Osteocyte (in vitro differentiated cells): Measurements from ENCODE around the gene CTRB2. TPM values are rescaled to one million over a fixed set of nuclear protein-coding genes. Genes with fewer than 3 reads are reported as not detected.
"Not testable (repeated sequence)": the region's sequence is repeated elsewhere in the genome, so short reads cannot be mapped to it uniquely, and the experiment has no call there.

Experiments
- DNase-seq: peaks from one replicate; pipeline ENCODE4 v3.0.0; 2021; ENCODE audit warnings: mixed read lengths; ENCODE audit not compliant: unreplicated experiment; ENCODE audit errors: extremely low spot score
- H3K27ac Mint-ChIP-seq: one replicate; pipeline ENCODE4 v1.8.0; 2021; ENCODE audit warnings: mild to moderate bottlenecking, mixed read lengths; ENCODE audit not compliant: unreplicated experiment
- H3K27me3 Mint-ChIP-seq: one replicate; pipeline ENCODE4 v1.8.0; 2021; ENCODE audit warnings: mixed read lengths; ENCODE audit not compliant: unreplicated experiment
- H3K36me3 Mint-ChIP-seq: one replicate; pipeline ENCODE4 v1.8.0; 2021; ENCODE audit warnings: mixed read lengths; ENCODE audit not compliant: unreplicated experiment
- H3K4me1 Mint-ChIP-seq: one replicate; pipeline ENCODE4 v1.8.0; 2021; ENCODE audit warnings: mixed read lengths; ENCODE audit not compliant: unreplicated experiment
- H3K4me3 Mint-ChIP-seq: one replicate; pipeline ENCODE4 v1.8.0; 2021; ENCODE audit warnings: mild to moderate bottlenecking, moderate library complexity, mixed read lengths; ENCODE audit not compliant: unreplicated experiment
- H3K9me3 Mint-ChIP-seq: one replicate; pipeline ENCODE4 v1.8.0; 2021; ENCODE audit warnings: mixed read lengths; ENCODE audit not compliant: unreplicated experiment
- total RNA-seq: library from RNA; stranded (reverse); gene quantifications from 2 replicates; pipeline ENCODE4 v1.2.1, GENCODE V29; 2021
- TF ChIP-seq, protein P1 (sequence below): fragments of 200-600 bp; sonication (generic); IDR thresholded peaks from 2 replicates; pipeline ENCODE4 v1.5.0; 2021; ENCODE audit warnings: antibody characterized with exemption, mild to moderate bottlenecking, moderate library complexity

Gene CTRB2
- total RNA-seq, 1 donor from 2014 or later, result not detected

DNA sequence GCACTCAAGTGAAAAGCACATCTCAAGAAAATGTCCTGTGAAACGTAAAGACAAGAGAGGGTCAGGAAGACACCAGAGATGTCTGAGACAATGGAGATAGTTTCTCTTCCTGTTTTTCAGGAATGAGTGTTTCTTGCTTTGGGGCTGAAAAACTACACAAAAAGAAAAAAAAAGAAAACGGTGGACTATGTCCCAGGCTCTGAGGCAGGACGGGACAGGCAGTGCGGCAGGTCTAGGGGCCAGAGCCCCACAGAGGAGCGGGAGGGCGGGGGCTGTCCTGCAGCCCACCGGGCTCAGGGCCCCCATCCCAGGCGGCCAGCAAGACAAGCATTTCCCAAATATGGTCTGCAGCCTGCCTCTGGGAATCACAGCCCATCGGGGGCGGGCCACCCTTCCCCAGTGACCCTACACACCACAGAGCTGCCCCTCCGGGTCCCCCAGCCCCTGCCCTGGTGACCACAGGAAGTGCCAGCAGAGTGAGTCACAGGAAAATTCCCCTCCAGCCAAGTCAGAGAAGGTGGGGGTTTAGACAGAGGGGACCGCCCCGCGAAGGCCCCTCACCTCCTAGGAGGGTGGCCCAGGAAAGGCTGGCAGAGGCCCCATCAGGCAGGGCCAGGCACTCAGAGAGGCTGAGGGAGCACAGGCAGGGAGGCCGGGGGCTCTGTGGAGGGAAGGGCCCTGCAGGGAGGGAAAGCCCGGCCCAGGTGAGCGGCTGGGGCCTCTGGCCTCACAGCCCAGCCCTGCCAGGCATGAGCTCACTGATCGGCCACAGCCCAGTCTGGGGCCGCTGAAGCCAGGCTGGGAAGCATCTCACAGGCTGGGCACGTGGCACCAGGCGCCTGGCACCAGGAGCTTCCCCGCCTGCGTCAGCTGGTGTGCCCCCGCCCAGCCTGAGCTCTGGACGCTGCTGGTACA, 38.1 kb upstream of the CTRB2 start:
- Mint-ChIP-seq H3K4me1 (peaks cover 93% of the 10 kb centered on the region), H3K27ac (peak overlapping the region; percentile 98), H3K4me3 (peak overlapping the region; percentile 65), H3K27me3 (no peaks in the 10 kb centered on the region), H3K36me3 (peaks cover 15% of the 10 kb centered on the region), H3K9me3 (no peaks in the 10 kb centered on the region)
- DNase-seq, result peak; percentile 97
- TF ChIP-seq, protein P1, sequence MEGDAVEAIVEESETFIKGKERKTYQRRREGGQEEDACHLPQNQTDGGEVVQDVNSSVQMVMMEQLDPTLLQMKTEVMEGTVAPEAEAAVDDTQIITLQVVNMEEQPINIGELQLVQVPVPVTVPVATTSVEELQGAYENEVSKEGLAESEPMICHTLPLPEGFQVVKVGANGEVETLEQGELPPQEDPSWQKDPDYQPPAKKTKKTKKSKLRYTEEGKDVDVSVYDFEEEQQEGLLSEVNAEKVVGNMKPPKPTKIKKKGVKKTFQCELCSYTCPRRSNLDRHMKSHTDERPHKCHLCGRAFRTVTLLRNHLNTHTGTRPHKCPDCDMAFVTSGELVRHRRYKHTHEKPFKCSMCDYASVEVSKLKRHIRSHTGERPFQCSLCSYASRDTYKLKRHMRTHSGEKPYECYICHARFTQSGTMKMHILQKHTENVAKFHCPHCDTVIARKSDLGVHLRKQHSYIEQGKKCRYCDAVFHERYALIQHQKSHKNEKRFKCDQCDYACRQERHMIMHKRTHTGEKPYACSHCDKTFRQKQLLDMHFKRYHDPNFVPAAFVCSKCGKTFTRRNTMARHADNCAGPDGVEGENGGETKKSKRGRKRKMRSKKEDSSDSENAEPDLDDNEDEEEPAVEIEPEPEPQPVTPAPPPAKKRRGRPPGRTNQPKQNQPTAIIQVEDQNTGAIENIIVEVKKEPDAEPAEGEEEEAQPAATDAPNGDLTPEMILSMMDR, result no peak

DNA sequence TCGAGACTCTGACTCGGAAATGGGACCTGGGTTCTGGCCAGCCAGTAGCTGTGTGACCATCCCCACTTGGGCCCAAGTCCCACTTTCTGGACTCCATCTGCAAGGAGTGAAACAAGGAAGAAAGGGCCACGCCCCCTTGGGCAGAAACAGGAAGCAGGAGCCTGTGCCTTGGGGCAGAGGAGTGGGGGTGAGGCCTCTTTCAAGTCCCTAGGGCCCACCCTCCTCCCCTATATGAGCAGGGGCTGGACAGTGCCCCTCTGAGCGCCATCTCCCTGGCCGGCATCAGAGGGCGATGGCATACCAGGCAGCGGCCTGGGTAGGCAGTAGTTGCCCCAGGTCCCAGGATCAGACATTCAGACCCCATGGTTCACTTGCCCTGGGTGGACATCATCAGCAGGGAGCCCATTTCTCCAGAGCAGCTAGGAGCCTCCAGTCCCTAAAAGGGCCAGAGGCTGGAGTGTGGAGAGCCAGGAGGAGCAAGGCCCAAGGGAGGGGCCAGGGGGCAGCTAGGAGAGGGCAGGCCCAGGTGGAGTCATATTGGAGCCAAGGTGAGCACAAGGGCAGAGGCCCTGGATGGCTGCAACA, 37.4 kb upstream of the CTRB2 start:
- TF ChIP-seq, protein P1, result peak; percentile 27
- peak overlapping the region; percentile 65 for H3K4me3 Mint-ChIP-seq
- peaks cover 19% of the 10 kb centered on the region for H3K36me3 Mint-ChIP-seq
- H3K27ac Mint-ChIP-seq, result peak overlapping the region; percentile 98
- peaks cover 90% of the 10 kb centered on the region for H3K4me1 Mint-ChIP-seq
- DNase-seq, result no peak
- no peaks in the 10 kb centered on the region for H3K27me3 Mint-ChIP-seq
- H3K9me3 Mint-ChIP-seq, result no peaks in the 10 kb centered on the region

DNA sequence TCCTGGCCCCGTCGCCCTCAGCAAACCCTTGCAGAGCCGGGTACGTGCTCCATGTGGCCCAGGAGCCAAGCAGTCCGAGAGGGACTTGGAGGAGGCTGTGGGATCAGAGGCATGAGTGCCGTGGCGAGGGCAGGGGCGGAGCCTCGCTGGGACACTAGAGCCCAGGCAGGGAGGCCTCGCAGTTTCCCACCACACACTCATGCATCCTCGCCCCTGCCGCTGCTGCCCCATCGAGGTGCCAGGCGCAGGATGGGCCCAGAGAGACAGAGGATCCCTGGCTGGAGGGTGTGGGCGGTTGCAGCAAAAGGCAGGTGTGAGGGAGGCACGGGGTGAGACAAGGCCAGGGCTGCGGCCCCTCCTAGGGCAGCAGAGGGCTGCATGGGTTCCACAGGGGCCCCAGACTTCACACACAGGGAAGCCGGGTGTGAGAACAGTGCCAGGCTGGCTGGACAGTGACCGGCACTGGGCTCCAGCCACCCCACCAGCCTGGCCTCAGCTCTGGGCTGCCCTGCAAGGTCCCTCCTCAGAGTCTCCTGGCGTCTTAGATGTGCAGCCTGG, 36.8 kb upstream of the CTRB2 start:
- H3K4me1 Mint-ChIP-seq, result peaks cover 90% of the 10 kb centered on the region
- DNase-seq, result no peak
- TF ChIP-seq, protein P1, result no peak
- H3K27me3 Mint-ChIP-seq, result no peaks in the 10 kb centered on the region
- H3K9me3 Mint-ChIP-seq, result no peaks in the 10 kb centered on the region
- H3K27ac Mint-ChIP-seq, result peak overlapping the region; percentile 98
- peak overlapping the region; percentile 65 for H3K4me3 Mint-ChIP-seq
- peaks cover 19% of the 10 kb centered on the region for H3K36me3 Mint-ChIP-seq

GRCh38 chr16:75242436-75243078, 35.6 kb upstream of the CTRB2 start:
- H3K4me1 Mint-ChIP-seq, result peaks cover 85% of the 10 kb centered on the region
- not testable (repeated sequence) for H3K4me3 Mint-ChIP-seq, H3K9me3 Mint-ChIP-seq, H3K27me3 Mint-ChIP-seq, DNase-seq
- H3K27ac Mint-ChIP-seq, result peak overlapping the region; percentile 98
- H3K36me3 Mint-ChIP-seq, result peaks cover 19% of the 10 kb centered on the region

DNA sequence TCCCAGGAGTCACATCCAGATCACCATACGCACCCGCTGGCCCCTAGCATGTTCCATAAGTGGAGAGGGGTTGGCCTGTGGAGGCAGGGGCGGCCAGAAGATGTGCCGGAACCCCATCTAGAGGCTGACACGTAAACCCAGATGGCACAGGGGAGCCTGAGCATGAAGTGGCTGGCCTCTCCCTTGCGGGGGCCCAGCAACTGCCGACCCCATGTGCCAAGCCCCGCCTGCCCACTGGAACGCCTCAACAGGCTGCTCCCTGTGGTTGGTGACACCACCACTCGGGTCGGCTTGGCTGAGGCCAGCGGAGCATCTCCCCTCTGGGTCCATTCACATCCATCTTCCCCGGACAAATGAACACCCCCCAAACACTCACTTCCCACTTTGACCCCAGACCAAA, 35.0 kb upstream of the CTRB2 start:
- no peak for DNase-seq
- Mint-ChIP-seq H3K9me3 (no peaks in the 10 kb centered on the region), H3K4me1 (peaks cover 82% of the 10 kb centered on the region), H3K27me3 (no peaks in the 10 kb centered on the region), H3K27ac (peak overlapping the region; percentile 62), H3K4me3 (no peak overlapping the region), H3K36me3 (peaks cover 19% of the 10 kb centered on the region)
- TF ChIP-seq, protein P1, result no peak
